OCI-LY7 (cell line): ENCODE measurements around the gene IQCE. TPM values are rescaled to one million over a fixed set of nuclear protein-coding genes. Genes with fewer than 3 reads are reported as not detected.
A peak's percentile ranks its signal among the peaks of the same experiment; 100 is the strongest.

Source experiments
- BruUV-seq: library from RNA; stranded (reverse); fragments of 400-500 nt; replicated peaks from 2 replicates; lab custom pipeline; 2021; lab: Mats Ljungman, UMichigan
- CTCF ChIA-PET: fragments of 300-600 bp; sonication (Branson Sonifier 250); formaldehyde crosslinking; loops from one replicate; lab custom pipeline; 2022; ENCODE audit warnings: antibody characterized with exemption; ENCODE audit not compliant: unreplicated experiment; lab: Charles Lee
- POLR2A ChIA-PET: fragments of 300-600 bp; sonication (Branson Sonifier 250); formaldehyde crosslinking; loops from one replicate; lab custom pipeline; 2022; ENCODE audit warnings: antibody characterized with exemption; lab: Charles Lee
- DNase-seq: peaks from one replicate; pipeline ENCODE4 v3.0.0-alpha.2; 2015; ENCODE audit warnings: low spot score
- H2AFZ ChIP-seq: fragments of 200-600 bp; sonication (generic), shearing (Covaris generic); 2 replicates; pipeline ENCODE4 v1.6.1; 2014; ENCODE audit warnings: mild to moderate bottlenecking, antibody characterized with exemption, low read length, moderate library complexity
- H3K27ac ChIP-seq: fragments of 200-600 bp; sonication (generic); 2 replicates; pipeline ENCODE4 v1.5.1; 2014; ENCODE audit warnings: mixed run types, low read depth, mild to moderate bottlenecking, moderate library complexity, low read length, inconsistent platforms; ENCODE audit not compliant: poor library complexity, severe bottlenecking
- H3K36me3 ChIP-seq: fragments of 200-600 bp; sonication (generic); 2 replicates; pipeline ENCODE4 v1.6.1; 2014; ENCODE audit warnings: mild to moderate bottlenecking, antibody characterized with exemption, low read length, moderate library complexity, mixed read lengths; ENCODE audit not compliant: insufficient read depth
- H3K4me1 ChIP-seq: fragments of 200-600 bp; sonication (generic); 2 replicates; pipeline ENCODE4 v1.5.1; 2014; ENCODE audit warnings: mild to moderate bottlenecking, low read length; ENCODE audit not compliant: insufficient read depth, poor library complexity, severe bottlenecking
- H3K4me2 ChIP-seq: fragments of 200-600 bp; sonication (generic); 2 replicates; pipeline ENCODE4 v1.6.1; 2014; ENCODE audit warnings: mild to moderate bottlenecking, low read length
- H3K4me3 ChIP-seq: fragments of 200-600 bp; sonication (generic); 2 replicates; pipeline ENCODE4 v1.5.1; 2014; ENCODE audit warnings: mild to moderate bottlenecking, low read depth, low read length; ENCODE audit not compliant: poor library complexity, severe bottlenecking
- H3K79me2 ChIP-seq: fragments of 200-600 bp; sonication (generic); 2 replicates; pipeline ENCODE4 v1.6.1; 2016; ENCODE audit warnings: low read depth, mild to moderate bottlenecking, low read length, moderate library complexity, mixed read lengths; ENCODE audit not compliant: insufficient read depth
- H3K9me2 ChIP-seq: fragments of 200-600 bp; sonication (generic); 2 replicates; pipeline ENCODE4 v1.6.1; 2016; ENCODE audit warnings: mild to moderate bottlenecking, low read length, mixed read lengths; ENCODE audit not compliant: insufficient read depth
- H3K9me3 ChIP-seq: fragments of 200-600 bp; sonication (generic); 2 replicates; pipeline ENCODE4 v1.6.1; 2014; ENCODE audit warnings: mild to moderate bottlenecking, mixed run types, low read length, mixed read lengths
- H4K20me1 ChIP-seq: fragments of 200-600 bp; sonication (generic); 2 replicates; pipeline ENCODE4 v1.6.1; 2014; ENCODE audit warnings: mild to moderate bottlenecking, antibody characterized with exemption, low read length, moderate library complexity, mixed read lengths; ENCODE audit not compliant: insufficient read depth
- EZH2phosphoT487 ChIP-seq: fragments of 200-600 bp; sonication (generic); IDR thresholded peaks from 2 replicates; pipeline ENCODE4 v1.6.1; 2018; ENCODE audit warnings: low read depth, borderline replicate concordance, mild to moderate bottlenecking, mixed run types, antibody characterized with exemption, low read length, moderate library complexity, mixed read lengths
- intact Hi-C: fragments of 100-400 bp; cut with micrococcal nuclease; formaldehyde crosslinking; loops from one replicate; pipeline ENCODE4 v1.10.0; 2022; ENCODE audit not compliant: unreplicated experiment
- total RNA-seq, 2 experiments: library from RNA; depleted of rRNA in 1 of 2; stranded (reverse); fragments of >200 nt in 1 of 2; shearing (Covaris generic) in 1 of 2; gene quantifications; 2 replicates each; pipeline ENCODE4 v1.2.3, GENCODE V29; 2014 to 2022
- TF ChIP-seq, protein P1 (sequence below): fragments of 200-600 bp; sonication (generic); conservative IDR thresholded peaks from 2 replicates; pipeline ENCODE4 v1.5.1; 2014; ENCODE audit warnings: mild to moderate bottlenecking, antibody characterized with exemption, low read length, moderate library complexity, mixed read lengths

IQCE gene
- total RNA-seq, 2 experiments from 2014 or later, result 6.2 to 6.6 TPM

DNA sequence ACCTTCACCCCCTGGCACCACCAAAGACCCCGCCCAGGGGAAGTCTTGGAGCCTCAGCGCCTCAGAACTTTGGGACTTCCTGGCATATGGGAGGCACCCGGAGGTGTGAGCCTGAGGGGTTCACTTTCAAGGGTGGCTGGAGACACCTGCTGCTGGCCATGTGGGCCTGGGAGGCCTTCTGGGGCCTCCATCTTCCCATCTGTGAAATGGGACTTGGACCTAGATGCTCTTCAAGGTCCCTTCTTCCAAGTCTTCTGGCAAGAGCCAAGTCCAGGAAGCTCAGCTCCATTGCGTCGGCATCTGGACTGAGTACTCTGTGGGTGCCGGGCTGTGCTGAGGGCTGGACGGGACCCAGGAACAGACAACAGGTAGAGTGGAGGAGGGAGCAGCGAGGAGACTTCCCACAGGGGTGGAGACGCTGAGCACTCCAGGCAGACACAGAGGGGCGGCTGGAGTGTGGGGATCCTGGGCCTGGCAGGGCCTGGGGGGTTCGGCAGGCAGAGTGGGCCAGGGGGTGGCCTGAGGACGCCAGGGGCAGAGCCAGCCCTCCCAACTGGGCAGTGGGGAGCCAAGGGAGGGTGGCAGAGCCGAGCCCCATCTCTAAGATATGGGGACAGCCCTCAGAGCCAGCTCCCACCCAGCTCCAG lies 48.5 kb upstream of the IQCE start:
- H4K20me1 ChIP-seq, result no peaks in the 10 kb centered on the region
- intact Hi-C loops, result no loop called here
- BruUV-seq, result no TSS peak
- no peaks in the 10 kb centered on the region for H3K36me3 ChIP-seq
- H3K9me2 ChIP-seq, result no peaks in the 10 kb centered on the region
- H2AFZ ChIP-seq, result peak overlapping the region; percentile 85; the same call in 1 of the 2 replicates
- H3K4me1 ChIP-seq, result peaks cover 50% of the 10 kb centered on the region
- H3K4me2 ChIP-seq, result peak overlapping the region; percentile 74
- CTCF ChIA-PET, result no interaction called here
- no peak for TF ChIP-seq EZH2phosphoT487
- TF ChIP-seq, protein P1, sequence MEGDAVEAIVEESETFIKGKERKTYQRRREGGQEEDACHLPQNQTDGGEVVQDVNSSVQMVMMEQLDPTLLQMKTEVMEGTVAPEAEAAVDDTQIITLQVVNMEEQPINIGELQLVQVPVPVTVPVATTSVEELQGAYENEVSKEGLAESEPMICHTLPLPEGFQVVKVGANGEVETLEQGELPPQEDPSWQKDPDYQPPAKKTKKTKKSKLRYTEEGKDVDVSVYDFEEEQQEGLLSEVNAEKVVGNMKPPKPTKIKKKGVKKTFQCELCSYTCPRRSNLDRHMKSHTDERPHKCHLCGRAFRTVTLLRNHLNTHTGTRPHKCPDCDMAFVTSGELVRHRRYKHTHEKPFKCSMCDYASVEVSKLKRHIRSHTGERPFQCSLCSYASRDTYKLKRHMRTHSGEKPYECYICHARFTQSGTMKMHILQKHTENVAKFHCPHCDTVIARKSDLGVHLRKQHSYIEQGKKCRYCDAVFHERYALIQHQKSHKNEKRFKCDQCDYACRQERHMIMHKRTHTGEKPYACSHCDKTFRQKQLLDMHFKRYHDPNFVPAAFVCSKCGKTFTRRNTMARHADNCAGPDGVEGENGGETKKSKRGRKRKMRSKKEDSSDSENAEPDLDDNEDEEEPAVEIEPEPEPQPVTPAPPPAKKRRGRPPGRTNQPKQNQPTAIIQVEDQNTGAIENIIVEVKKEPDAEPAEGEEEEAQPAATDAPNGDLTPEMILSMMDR, result no peak
- DNase-seq, result no peak
- no peak overlapping the region for H3K4me3 ChIP-seq
- peak overlapping the region; percentile 71 for H3K27ac ChIP-seq
- H3K9me3 ChIP-seq, result no peaks in the 10 kb centered on the region
- H3K79me2 ChIP-seq, result no peaks in the 10 kb centered on the region
- POLR2A ChIA-PET, result interaction anchor here (1.5 to 1.6 kb wide), 2 partner anchors 19 to 200 kb away, joined by 6 to 10 read pairs; no protein-coding TSS in a partner anchor

DNA sequence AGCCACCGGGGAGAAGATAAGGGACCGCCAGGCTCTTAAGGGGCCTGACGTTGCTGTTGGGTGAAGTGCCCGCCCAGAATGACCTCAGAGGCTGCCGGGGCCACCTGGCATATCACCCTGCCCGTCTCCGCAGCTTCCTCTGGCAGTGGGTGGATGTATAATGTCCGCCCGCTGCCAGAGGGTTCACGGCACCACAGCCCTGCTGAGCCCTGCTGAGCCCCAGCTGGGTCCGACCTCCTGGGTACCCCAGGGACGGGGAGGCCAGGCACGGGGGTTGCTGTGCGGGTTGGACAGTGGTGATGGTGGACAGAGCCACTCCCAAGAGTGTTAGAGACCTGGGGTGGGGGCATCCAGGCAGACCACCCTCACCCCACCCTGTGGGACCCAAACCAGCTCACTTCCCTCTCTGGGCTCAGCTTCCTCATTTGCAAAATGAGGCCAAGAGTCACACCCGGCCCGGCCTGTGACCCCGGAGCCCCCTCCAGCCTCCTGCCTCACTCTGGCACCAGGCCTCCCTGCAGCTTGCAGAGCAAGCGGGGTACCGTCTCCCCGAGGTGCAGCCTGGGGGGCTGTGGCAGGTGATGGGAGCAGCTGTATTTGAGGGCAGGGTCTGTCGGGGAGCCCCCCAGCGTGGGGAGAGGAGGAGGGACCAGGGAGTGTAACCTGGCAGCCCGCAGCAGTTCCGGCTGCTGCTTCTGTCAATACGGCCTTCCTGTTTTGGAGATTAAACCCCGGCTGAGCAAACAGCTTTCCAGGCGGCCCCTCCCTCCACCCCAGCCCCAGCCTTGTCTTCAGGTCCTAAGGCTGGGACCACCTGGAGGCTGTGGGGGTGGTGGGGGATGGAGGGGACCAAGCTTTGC lies 47.6 kb upstream of the IQCE start:
- peak overlapping the region; percentile 43 for H3K4me3 ChIP-seq
- intact Hi-C loops, result no loop called here

More for the DNA sequence above, 47.6 kb upstream of the IQCE start:
- H3K79me2 ChIP-seq, result no peaks in the 10 kb centered on the region
- H3K4me2 ChIP-seq, result peak overlapping the region; percentile 74
- peak; percentile 76 for DNase-seq
- ChIA-PET POLR2A (interaction anchor here (0.5 to 1.6 kb wide), 5 partner anchors 18 to 307 kb away, joined by 3 to 10 read pairs (median 5); no protein-coding TSS in a partner anchor), CTCF (no interaction called here)
- H3K36me3 ChIP-seq, result no peaks in the 10 kb centered on the region
- H3K27ac ChIP-seq, result peak overlapping the region; percentile 71
- BruUV-seq, result no TSS peak
- peaks cover 50% of the 10 kb centered on the region for H3K4me1 ChIP-seq
- H2AFZ ChIP-seq, result peak overlapping the region; percentile 85
- H4K20me1 ChIP-seq, result no peaks in the 10 kb centered on the region
- TF ChIP-seq, protein P1, result no peak
- TF ChIP-seq EZH2phosphoT487, result no peak
- H3K9me2 ChIP-seq, result no peaks in the 10 kb centered on the region
- no peaks in the 10 kb centered on the region for H3K9me3 ChIP-seq
